Activated CD4-positive, alpha-beta T cell treated with anti-CD3 and anti-CD28 coated beads, Interleukin-2, Interleukin-6, amounts not matched to agents 100 ng/mL and 50 ng/mL, durations not matched to agents 16 hours and 8 hours (primary cell): ENCODE data around the gene SGF29.
"Not testable (repeated sequence)": the region's sequence is repeated elsewhere in the genome, so short reads cannot be mapped to it uniquely, and the experiment has no call there.

Source experiments
- DNase-seq: peaks from one replicate; pipeline ENCODE4 v3.0.0-alpha.2; 2020

SGF29 gene

GRCh38 chr16:28567292-28567691 lies 13.6 kb downstream of the SGF29 start:
- DNase-seq: no peak

GRCh38 chr16:28569021-28569420 lies 15.3 kb downstream of the SGF29 start:
- no peak for DNase-seq

GRCh38 chr16:28569968-28570752 lies 16.4 kb downstream of the SGF29 start:
- no peak for DNase-seq

- no peak for DNase-seq
Observed at GRCh38 chr16:28572696-28573510, 19.2 kb downstream of the SGF29 start.

- DNase-seq: no peak
Observed at GRCh38 chr16:28573738-28574718, 20.3 kb downstream of the SGF29 start.

- no peak for DNase-seq
Observed at GRCh38 chr16:28574925-28575324, 21.2 kb downstream of the SGF29 start.

GRCh38 chr16:28575446-28576109 lies 21.9 kb downstream of the SGF29 start:
- no peak for DNase-seq

- DNase-seq: no peak
Observed at GRCh38 chr16:28580726-28581315, 27.1 kb downstream of the SGF29 start.

GRCh38 chr16:28585674-28586073 lies 32.0 kb downstream of the SGF29 start:
- DNase-seq: no peak

GRCh38 chr16:28586466-28586865 lies 32.7 kb downstream of the SGF29 start:
- no peak for DNase-seq

GRCh38 chr16:28587386-28587785 lies 33.7 kb downstream of the SGF29 start:
- no peak for DNase-seq

GRCh38 chr16:28589069-28589468 lies 35.3 kb downstream of the SGF29 start:
- DNase-seq: no peak

GRCh38 chr16:28589930-28590329 lies 36.2 kb downstream of the SGF29 start:
- DNase-seq: no peak

- no peak for DNase-seq
Observed at GRCh38 chr16:28590384-28591340, 36.9 kb downstream of the SGF29 start.

GRCh38 chr16:28591355-28591754 lies 37.6 kb downstream of the SGF29 start:
- DNase-seq: no peak

GRCh38 chr16:28592511-28592910 lies 38.8 kb downstream of the SGF29 start:
- no peak for DNase-seq

- no peak for DNase-seq
Observed at GRCh38 chr16:28592979-28593553, 39.3 kb downstream of the SGF29 start.

- DNase-seq: not testable (repeated sequence)
Observed at GRCh38 chr16:28595451-28595850, 41.7 kb downstream of the SGF29 start.

- DNase-seq: no peak
Observed at GRCh38 chr16:28596115-28596630, 42.5 kb downstream of the SGF29 start.
